HG03045 (cell line): ENCODE measurements around the gene ISG15.
"Not testable (repeated sequence)": the region's sequence is repeated elsewhere in the genome, so short reads cannot be mapped to it uniquely, and the experiment has no call there.

Source experiments
- ATAC-seq: cut with Tn5 transposase; IDR thresholded peaks from one replicate; pipeline ENCODE4 v1.9.1; 2021; ENCODE audit warnings: mild to moderate bottlenecking, moderate library complexity; ENCODE audit not compliant: unreplicated experiment

Gene ISG15

DNA sequence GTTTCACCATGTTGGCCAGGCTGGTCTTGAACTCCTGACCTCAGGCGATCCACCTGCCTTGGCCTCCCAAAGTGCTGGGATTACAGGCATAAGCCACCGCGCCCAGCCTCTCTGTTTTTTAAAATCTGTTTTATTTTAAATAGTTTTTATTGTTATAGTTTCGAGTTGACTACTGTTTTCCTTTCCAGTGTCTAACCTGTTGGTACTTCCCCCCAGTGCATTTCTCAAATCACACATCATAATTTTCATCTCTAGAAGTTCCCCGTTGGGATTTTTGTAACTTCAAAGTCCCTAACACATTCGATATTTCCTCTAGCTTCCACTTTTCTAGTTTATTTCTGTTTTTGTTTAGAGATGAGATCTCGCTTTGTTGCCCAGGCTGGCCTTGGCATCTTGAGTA is 20.9 kb upstream of the ISG15 start:
- ATAC-seq: no peak

- no peak for ATAC-seq
Measured at GRCh38 chr1:993379-993995, 19.8 kb upstream of the ISG15 start.

DNA sequence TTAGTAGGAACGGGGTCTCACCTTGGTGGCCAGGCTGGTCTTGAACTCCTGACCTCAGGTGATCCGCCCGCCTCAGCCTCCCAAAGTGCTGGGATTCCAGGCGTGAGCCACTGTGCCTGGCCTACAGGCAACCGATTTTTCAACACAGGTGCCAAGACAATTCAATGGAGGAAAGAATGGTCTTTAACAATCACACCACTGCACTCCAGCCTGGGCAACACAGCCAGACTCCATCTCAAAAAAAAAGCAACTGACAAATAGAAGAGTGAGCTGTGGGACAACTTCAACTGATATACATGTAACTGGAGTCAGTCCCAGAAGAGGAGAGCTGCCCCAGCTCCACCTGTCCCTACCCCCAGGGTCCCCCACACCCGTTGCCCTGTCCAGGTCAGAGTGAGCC is 18.8 kb upstream of the ISG15 start:
- not testable (repeated sequence) for ATAC-seq

DNA sequence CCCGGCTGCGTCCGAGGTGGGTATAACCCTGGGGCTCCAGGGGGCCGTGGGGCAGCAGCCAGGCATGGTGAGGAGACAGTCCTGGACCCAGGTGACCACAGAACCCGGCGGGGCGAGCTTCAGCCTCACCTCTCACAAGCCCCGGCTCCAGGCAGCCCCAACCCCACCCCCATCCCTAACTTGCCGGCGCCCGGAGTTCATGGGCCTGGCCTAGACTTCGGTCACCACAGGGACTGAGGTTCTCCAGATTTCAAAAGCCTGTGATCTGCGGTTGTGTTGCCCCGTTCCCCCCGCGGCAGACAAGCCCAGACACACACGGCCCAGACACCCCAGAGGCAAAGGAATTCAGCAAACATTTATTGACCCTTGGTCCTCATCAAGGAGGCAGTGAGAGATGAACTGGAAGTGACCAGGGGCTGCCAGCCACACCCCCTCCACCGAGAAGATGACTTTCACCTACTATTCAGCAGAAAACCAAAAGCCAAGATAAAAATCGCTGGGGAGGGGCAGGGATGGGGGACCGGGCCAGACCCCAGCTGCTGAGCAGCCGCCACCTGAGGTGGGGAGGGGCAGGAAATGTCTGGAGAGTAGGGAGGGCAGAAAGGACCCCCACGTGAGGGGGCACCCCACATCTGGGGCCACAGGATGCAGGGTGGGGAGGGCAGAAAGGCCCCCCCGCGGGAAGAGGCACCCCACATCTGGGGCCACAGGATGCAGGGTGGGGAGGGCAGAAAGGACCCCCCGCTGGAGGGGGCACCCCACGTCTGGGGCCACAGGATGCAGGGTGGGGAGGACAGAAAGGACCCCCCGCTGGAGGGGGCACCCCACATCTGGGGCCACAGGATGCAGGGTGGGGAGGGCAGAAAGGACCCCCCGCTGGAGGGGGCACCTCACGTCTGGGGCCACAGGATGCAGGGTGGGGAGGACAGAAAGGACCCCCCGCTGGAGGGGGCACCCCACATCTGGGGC is 17.3 kb upstream of the ISG15 start:
- no peak for ATAC-seq

DNA sequence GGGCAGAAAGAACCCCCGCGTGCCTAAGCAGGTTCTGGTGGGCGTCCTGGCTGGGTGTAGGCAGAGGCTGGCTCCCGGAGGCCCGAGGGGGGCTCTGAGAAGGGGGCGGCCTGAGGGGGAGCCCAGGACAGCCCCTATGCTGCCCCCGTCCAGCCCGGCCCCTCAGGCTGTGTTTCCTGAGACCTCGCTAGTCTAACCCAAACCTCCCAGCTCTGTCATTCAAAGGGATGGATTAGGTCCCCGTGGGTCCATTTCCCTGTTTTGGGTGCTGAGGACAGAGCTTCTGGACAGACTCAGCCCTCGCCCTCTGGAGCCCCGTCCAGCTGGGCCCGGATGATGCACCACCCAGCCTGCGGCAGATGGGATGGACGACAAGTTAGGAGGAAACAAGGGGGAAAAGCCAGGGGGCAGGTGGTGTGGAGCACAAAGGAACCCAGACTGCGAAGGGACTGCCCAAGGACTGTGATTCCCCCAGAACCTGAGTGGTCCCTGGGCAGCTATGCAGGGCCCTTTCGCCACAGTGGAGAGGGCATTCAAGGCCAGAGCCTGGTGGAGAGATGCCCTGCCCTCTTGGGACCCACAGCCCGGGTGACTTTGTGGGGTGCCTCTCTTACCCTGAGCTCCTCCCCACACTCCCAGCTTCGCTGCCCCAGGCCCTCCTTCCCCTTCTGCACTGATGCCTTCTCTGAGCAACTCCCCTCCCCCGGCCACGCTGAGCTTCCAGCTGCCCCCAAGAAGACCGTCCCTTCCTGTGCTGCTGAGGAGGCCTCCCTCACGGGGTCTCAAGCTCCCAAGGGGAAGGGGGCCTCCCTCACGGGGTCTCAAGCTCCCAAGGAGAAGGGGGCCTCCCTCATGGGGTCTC is 16.2 kb upstream of the ISG15 start:
- no peak for ATAC-seq

DNA sequence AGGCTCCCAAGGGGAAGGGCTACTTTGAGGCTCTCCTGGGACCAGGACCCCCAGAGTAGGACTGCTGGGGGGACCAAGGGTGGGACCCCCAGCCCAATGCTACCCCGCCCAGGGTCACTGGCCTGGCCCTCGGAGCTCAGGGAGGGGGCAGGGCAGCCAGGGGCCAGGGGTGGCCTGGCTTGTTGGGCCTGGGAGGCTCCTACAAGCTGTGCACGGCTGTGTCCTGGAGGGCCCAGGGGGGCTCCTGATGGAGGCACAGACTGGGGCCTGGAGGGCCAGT is 15.6 kb upstream of the ISG15 start:
- ATAC-seq: no peak

GRCh38 chr1:997993-998744 is 15.1 kb upstream of the ISG15 start:
- ATAC-seq: no peak

GRCh38 chr1:998745-998994 is 14.6 kb upstream of the ISG15 start:
- ATAC-seq: no peak

GRCh38 chr1:998995-999724 is 14.1 kb upstream of the ISG15 start:
- ATAC-seq: no peak

DNA sequence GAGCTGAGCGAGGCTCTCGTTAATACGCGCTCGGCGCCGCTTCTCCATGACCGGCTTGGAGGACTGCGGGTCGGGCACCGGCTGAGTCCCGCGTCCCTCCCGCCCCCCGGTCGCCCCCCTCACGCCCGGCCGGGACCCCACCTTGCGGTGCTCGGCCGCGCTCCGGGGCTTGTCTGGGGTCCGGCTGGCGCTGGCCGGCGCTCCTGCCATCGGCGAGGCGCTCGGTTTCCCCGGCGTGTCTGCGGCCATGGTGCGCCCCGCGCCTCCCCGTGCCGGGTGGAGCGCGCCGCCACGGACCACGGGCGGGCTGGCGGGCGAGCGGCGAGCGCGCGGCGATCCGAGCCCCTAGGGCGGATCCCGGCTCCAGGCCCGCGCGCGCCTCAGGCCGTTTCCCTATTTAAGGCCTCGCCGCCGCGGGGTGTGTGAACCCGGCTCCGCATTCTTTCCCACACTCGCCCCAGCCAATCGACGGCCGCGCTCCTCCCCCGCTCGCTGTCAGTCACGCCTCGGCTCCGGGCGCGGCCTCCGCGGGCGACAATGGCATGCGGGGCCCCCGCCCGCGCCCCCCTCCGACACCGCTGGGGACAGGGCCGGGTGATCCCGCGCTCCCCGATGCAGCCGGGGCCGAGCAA is 13.5 kb upstream of the ISG15 start, which contains the start of gene HES4:
Gene HES4, minus strand, starts transcription at position 373 of the 632 bp plus-strand sequence. Its CDS starts 124 bp downstream, at position 249.
- peak; percentile 40 for ATAC-seq

DNA sequence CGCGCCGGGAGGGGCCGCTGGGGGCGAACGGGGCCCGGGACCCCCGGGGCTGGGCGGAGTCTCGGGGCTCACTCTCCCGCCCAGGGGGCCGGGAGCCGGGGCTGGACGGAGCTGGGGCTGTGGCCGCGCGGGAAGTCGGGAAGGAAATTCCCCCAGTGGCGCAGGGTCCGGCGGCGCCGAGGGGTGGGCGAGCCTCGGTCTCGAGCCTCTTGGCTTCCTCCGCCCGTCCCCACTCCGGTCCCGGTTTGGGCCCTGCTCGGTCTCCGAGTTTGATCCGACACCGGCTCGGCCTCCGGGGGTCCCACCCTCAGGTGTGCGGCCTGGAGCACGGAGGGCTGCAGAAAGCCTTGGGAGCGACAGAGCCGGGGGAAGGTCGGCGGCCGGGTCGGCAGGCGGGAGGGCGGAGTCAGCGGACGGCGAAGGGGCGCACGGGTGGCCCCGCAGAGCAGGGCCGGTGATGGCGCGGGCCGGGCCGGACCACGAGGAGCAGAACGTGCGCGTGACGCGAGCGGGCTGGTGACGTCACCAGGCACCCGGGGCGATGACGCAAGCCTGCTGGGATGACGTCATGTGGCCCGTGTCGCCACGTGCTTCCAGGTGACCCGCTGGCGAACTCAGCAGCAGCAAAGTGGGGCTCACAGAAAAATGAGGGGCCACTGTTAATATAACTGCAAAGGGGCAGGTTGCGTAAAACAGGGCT is 12.8 kb upstream of the ISG15 start:
- peak; percentile 23 for ATAC-seq

GRCh38 chr1:1001057-1001783 is 12.1 kb upstream of the ISG15 start:
- ATAC-seq: no peak

- ATAC-seq: no peak
Measured at GRCh38 chr1:1003618-1004419, 9.5 kb upstream of the ISG15 start.

DNA sequence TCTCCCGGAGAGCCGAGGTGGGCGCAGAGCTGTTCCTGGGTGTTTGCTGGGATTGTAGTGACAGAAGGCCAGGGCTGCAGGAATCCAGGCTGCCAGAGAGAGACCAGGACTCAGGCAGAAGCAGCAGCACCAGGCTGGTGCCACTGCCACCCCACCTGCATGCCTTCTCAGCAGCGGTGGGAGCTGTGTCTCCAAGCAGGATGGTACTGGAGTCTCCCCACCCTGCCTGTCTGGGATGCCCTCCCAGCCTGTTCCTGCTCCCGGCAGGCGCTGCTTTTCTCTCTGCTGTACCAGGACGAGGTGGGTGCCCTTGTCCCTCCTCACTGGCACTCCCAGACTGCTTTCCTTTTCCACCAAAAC is 8.9 kb upstream of the ISG15 start:
- no peak for ATAC-seq

DNA sequence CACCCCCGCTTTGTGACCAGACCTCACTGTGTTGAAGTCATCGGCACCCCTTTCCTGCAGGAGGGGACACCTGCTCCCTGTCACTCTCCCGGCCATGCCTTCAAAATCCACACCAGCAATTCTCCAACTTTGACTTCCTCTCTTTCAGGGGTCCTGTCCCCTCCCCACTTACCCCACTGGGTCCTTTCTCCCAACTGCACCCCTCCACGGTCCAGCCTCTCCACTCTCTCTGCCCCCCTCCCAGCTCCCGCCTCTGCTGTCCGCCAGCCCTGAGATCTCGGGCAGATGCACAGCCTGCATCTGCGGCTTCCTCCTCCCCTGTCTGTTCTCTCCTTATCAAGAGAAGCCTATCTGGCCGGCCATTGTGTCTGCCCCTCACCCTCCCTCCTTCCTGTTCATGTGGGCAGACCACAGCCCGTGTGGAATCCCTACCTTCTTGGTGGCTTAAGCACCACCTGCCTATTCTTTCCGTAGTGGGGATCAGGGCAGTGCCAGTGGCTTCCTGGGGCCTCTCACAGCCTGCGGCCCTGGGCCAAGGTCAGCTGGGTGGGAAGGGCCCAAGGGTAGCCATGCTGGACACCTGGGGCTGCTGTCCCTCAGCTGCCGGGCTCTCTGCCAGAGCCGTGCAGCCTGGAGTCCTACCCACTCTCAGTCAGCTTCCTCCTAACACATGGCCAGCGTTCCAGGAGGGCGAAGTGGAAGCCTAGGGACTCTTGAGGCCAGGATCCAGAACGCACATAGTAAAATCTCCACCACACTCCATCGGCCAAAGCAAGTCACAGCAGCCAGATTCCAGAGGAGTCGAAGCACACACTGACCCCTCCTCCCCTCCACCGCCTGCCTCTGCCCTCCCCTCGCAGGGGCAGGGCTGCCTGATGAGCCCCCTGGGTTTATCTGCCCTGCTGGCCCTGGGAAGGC is 8.3 kb upstream of the ISG15 start:
- no peak for ATAC-seq

- ATAC-seq: no peak
Measured at GRCh38 chr1:1005774-1006304, 7.5 kb upstream of the ISG15 start.
